ENCODE results near the gene EML1. TPM values are rescaled to one million over a fixed set of nuclear protein-coding genes. Genes with fewer than 3 reads are reported as not detected.

EML1 gene
- total and polyA plus RNA-seq, 2 of the 13 experiments (the other 11 are each of a cell fraction or from before 2014, with no cell fraction given): 0.59 to 1.7 TPM

DNA sequence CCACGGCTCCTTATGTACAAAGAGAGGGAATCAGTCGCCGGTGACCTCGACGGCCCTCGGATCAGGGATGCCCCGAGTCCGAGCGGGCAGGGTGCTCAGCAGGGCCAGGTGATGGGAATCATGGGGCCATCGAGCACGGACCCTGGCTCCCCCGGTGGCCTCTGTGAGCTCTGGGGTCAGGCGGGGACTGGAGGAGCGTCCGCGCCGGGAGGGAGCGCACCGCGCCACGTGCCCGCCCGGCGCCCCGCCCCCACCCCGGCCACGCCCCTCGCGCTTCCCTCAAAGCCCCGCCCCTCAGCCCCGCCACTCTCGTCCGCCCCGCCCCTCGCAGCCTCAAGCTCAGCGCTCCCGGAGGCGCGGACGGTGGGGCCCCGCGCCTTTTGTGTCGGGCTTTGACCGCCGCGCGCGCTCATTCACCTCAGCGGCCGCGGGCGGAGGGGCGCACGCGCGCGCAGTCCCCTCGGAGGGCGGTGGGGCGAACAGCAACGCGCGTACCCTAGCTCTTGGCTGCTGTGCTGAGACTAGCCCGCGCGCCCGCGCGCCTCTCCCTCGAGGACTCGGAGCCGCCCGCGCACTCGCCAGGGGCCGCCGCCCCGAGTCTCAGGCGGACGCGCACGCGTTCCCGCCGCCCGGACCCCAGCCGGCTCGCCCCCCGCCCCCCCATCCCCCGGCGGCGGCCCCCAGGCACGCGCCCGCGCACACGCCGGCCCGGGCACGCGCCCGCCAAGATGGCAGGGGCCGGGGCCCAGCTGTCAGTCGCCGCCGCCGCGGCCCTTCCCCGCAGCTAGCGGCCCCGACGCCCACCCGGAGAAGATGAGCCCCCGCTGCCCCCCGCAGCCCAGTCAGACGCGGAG, 178.1 kb downstream of the EML1 start (continued):
- TF ChIP-seq CBX1 (IDR thresholded peaks at IDR 0.05; ENCODE audit: low read depth) (peak; percentile 42), RFX5 (IDR thresholded peaks at IDR 0.05; ENCODE audit: low read depth, low read length) (no peak), TGIF2 (CRISPR knock-in tag; IDR thresholded peaks at IDR 0.05) (no peak), BRCA1 (CRISPR knock-in tag; IDR thresholded peaks at IDR 0.05) (no peak), FOXA3 (CRISPR knock-in tag; IDR thresholded peaks at IDR 0.05) (no peak), KLF9 (CRISPR knock-in tag; IDR thresholded peaks at IDR 0.05; ENCODE audit: low read depth) (no peak), IRF2 (CRISPR knock-in tag; IDR thresholded peaks at IDR 0.05) (peak; percentile 26; the same call in 1 of the 2 replicates), SIN3B (IDR thresholded peaks at IDR 0.05; ENCODE audit: low read length) (no peak), ELF3 (CRISPR knock-in tag; IDR thresholded peaks at IDR 0.05) (no peak; the same call in 1 of the 2 replicates), CREB1 (IDR thresholded peaks at IDR 0.05) (no peak), CREB1 (CRISPR knock-in tag; IDR thresholded peaks at IDR 0.05) (no peak), TP53 (CRISPR knock-in tag; conservative IDR thresholded peaks at IDR 0.05) (no peak), ZNF737 (CRISPR knock-in tag; IDR thresholded peaks at IDR 0.05; ENCODE audit: borderline replicate concordance) (no peak), FOXO1 (CRISPR knock-in tag; IDR thresholded peaks at IDR 0.05) (no peak), ZBTB3 (CRISPR knock-in tag; IDR thresholded peaks at IDR 0.05; ENCODE audit: borderline replicate concordance, low read depth) (no peak), ZNF510 (CRISPR knock-in tag; IDR thresholded peaks at IDR 0.05; ENCODE audit: low read depth) (no peak), HES4 (CRISPR knock-in tag; IDR thresholded peaks at IDR 0.05; ENCODE audit: borderline replicate concordance) (no peak)
- TF ChIP-seq, protein P1, sequence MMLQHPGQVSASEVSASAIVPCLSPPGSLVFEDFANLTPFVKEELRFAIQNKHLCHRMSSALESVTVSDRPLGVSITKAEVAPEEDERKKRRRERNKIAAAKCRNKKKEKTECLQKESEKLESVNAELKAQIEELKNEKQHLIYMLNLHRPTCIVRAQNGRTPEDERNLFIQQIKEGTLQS (CRISPR knock-in tag; IDR thresholded peaks at IDR 0.05): 0 out of 2 replicates have a peak, but pooled peaks have one; percentile 18
- TF ChIP-seq, protein P2, sequence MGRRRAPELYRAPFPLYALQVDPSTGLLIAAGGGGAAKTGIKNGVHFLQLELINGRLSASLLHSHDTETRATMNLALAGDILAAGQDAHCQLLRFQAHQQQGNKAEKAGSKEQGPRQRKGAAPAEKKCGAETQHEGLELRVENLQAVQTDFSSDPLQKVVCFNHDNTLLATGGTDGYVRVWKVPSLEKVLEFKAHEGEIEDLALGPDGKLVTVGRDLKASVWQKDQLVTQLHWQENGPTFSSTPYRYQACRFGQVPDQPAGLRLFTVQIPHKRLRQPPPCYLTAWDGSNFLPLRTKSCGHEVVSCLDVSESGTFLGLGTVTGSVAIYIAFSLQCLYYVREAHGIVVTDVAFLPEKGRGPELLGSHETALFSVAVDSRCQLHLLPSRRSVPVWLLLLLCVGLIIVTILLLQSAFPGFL (CRISPR knock-in tag; IDR thresholded peaks at IDR 0.05): no peak
- TF ChIP-seq, protein P3, sequence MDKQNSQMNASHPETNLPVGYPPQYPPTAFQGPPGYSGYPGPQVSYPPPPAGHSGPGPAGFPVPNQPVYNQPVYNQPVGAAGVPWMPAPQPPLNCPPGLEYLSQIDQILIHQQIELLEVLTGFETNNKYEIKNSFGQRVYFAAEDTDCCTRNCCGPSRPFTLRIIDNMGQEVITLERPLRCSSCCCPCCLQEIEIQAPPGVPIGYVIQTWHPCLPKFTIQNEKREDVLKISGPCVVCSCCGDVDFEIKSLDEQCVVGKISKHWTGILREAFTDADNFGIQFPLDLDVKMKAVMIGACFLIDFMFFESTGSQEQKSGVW (CRISPR knock-in tag; IDR thresholded peaks at IDR 0.05; ENCODE audit: borderline replicate concordance): no peak
- TF ChIP-seq, protein P4, sequence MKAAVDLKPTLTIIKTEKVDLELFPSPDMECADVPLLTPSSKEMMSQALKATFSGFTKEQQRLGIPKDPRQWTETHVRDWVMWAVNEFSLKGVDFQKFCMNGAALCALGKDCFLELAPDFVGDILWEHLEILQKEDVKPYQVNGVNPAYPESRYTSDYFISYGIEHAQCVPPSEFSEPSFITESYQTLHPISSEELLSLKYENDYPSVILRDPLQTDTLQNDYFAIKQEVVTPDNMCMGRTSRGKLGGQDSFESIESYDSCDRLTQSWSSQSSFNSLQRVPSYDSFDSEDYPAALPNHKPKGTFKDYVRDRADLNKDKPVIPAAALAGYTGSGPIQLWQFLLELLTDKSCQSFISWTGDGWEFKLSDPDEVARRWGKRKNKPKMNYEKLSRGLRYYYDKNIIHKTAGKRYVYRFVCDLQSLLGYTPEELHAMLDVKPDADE (CRISPR knock-in tag; IDR thresholded peaks at IDR 0.05): no peak
- TF ChIP-seq, protein P5, sequence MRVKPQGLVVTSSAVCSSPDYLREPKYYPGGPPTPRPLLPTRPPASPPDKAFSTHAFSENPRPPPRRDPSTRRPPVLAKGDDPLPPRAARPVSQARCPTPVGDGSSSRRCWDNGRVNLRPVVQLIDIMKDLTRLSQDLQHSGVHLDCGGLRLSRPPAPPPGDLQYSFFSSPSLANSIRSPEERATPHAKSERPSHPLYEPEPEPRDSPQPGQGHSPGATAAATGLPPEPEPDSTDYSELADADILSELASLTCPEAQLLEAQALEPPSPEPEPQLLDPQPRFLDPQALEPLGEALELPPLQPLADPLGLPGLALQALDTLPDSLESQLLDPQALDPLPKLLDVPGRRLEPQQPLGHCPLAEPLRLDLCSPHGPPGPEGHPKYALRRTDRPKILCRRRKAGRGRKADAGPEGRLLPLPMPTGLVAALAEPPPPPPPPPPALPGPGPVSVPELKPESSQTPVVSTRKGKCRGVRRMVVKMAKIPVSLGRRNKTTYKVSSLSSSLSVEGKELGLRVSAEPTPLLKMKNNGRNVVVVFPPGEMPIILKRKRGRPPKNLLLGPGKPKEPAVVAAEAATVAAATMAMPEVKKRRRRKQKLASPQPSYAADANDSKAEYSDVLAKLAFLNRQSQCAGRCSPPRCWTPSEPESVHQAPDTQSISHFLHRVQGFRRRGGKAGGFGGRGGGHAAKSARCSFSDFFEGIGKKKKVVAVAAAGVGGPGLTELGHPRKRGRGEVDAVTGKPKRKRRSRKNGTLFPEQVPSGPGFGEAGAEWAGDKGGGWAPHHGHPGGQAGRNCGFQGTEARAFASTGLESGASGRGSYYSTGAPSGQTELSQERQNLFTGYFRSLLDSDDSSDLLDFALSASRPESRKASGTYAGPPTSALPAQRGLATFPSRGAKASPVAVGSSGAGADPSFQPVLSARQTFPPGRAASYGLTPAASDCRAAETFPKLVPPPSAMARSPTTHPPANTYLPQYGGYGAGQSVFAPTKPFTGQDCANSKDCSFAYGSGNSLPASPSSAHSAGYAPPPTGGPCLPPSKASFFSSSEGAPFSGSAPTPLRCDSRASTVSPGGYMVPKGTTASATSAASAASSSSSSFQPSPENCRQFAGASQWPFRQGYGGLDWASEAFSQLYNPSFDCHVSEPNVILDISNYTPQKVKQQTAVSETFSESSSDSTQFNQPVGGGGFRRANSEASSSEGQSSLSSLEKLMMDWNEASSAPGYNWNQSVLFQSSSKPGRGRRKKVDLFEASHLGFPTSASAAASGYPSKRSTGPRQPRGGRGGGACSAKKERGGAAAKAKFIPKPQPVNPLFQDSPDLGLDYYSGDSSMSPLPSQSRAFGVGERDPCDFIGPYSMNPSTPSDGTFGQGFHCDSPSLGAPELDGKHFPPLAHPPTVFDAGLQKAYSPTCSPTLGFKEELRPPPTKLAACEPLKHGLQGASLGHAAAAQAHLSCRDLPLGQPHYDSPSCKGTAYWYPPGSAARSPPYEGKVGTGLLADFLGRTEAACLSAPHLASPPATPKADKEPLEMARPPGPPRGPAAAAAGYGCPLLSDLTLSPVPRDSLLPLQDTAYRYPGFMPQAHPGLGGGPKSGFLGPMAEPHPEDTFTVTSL (CRISPR knock-in tag; IDR thresholded peaks at IDR 0.05; ENCODE audit: borderline replicate concordance): no peak
